Muscle layer of colon (tissue), 2 donors: ENCODE measurements around the gene MUC3A.
"Not testable (repeated sequence)": the region's sequence is repeated elsewhere in the genome, so short reads cannot be mapped to it uniquely, and the experiment has no call there.

ENCODE experiments used
- H3K27ac ChIP-seq: one replicate; pipeline ENCODE4 v1.7.0; 2013; ENCODE audit warnings: low read depth, mild to moderate bottlenecking, low read length, moderate library complexity
- H3K27me3 ChIP-seq, 2 donors: one replicate each; pipeline ENCODE4 v1.7.0; 2013; ENCODE audit warnings: low read length in 2 of 2, mild to moderate bottlenecking in 2 of 2; ENCODE audit not compliant: insufficient read depth in 2 of 2, control insufficient read depth in 1 of 2
- H3K36me3 ChIP-seq: one replicate; pipeline ENCODE4 v1.7.0; 2013; ENCODE audit warnings: mild to moderate bottlenecking, low read length; ENCODE audit not compliant: insufficient read depth
- H3K4me1 ChIP-seq: one replicate; pipeline ENCODE4 v1.7.0; 2013; ENCODE audit warnings: mild to moderate bottlenecking, low read length; ENCODE audit not compliant: insufficient read depth
- H3K4me3 ChIP-seq, 2 donors: one replicate each; pipeline ENCODE4 v1.7.0; 2013; ENCODE audit warnings: low read length in 2 of 2, low read depth in 1 of 2, mild to moderate bottlenecking in 1 of 2, moderate library complexity in 1 of 2
- H3K9ac ChIP-seq: one replicate; pipeline ENCODE4 v1.7.0; 2013; ENCODE audit warnings: low read length
- H3K9me3 ChIP-seq: one replicate; pipeline ENCODE4 v1.7.0; 2013; ENCODE audit warnings: mild to moderate bottlenecking, low read length
- donor health status: abdominal sarcoma.
- donor health status: Adenocarcinoma of cecum.

The MUC3A gene

DNA sequence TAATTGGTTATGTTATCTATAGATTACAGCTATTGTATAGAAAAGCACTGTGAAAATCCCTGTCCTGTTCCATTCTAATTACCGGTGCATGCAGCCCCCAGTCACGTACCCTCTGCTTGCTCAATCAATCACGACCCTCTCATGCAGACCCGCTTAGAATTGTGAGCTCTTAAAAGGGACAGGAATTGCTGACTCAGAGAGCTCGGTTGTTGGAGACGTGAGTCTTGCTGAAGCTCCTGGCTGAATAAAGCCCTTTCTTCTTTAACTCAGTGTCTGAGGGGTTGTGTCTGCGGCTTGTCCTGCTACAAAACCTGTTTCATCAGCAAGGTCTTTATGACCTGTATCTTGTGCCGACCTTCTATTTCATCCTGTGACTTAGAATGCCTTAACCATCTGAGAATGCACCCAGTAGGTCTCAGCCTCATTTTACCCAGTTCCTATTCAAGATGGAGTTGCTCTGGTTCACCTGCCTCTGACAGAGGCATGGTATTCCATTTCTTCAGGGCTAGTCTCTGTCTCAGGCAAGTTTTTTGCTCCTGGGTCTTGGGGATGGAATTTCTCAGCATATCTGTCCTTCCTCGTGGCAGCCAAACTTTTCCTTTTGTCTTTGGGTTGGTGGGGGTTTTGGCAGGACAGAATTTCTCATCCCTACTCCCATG, 29.4 kb upstream of the MUC3A start:
- not testable (repeated sequence) for H3K27ac ChIP-seq, H3K36me3 ChIP-seq, H3K27me3 ChIP-seq, H3K4me3 ChIP-seq, H3K9ac ChIP-seq, H3K9me3 ChIP-seq, H3K4me1 ChIP-seq

DNA sequence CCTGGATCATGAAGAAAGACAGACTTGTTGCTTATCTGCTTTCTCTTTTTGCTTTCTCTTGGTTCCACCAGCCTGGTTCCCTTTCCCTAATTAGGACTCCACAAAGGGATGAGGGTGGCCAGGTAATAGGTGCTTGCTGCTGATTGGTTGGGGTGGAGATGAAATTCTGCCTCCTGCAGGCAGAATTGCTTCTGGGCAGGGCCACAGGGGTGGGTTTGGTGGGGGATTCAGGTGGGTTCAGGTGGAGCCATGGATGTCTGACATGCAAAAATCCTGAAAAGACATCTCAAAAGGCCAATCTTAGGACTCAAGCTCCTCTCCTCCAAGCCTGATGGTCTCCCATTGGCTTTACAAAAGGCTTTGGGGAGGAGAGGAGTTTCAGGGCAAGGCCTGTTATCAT, 28.3 kb upstream of the MUC3A start:
- Histone ChIP-seq H3K27me3 (no peaks in the 10 kb centered on the region), H3K4me1 (no peaks in the 10 kb centered on the region), H3K27ac (no peak overlapping the region), H3K36me3 (no peaks in the 10 kb centered on the region), H3K9ac (no peak overlapping the region), H3K4me3 (no peak overlapping the region), H3K9me3 (no peaks in the 10 kb centered on the region)

DNA sequence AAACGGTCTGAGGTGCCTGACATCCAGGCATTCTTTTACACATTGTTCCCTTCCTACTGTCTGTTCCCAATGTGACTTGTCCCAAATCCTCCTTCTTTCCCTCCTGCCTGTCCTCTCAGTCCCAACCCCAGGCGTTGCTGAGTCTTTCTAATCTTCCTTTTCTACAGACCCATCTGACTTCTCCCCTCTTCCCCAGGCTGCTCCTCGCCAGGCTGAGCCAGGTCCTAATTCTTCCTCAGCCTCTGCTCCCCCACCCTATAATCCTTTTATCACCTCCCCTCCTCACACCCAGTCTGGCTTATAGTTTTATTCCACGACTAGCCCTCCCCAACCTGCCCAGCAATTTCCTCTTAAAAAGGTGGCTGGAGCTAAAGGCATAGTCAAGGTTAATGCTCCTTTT, 25.7 kb upstream of the MUC3A start:
- H3K27ac ChIP-seq, H3K9ac ChIP-seq, H3K36me3 ChIP-seq, H3K9me3 ChIP-seq, H3K27me3 ChIP-seq, H3K4me3 ChIP-seq, H3K4me1 ChIP-seq: not testable (repeated sequence)

DNA sequence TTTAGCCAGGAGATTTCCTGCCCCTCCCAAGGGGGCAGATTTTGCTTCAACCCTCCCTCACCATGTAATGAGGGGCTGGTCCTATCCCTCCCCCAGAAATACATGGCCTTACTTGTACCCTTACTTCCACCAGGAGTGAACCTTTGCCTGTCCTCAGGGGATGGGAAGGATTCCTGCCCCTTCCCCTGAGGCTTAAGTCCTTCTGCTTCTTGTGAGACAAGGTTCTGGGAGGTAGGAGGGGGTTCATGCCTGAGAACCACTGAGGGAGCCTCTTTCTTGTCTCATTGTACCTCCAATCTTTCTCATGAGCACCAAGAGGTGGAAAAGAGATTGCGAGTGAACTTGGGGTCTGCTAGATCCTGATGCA, 19.5 kb upstream of the MUC3A start:
- Histone ChIP-seq H3K27ac (no peak overlapping the region), H3K9ac (no peak overlapping the region), H3K27me3 (no peaks in the 10 kb centered on the region), H3K36me3 (no peaks in the 10 kb centered on the region), H3K9me3 (no peaks in the 10 kb centered on the region), H3K4me3 (no peak overlapping the region), H3K4me1 (no peaks in the 10 kb centered on the region)

DNA sequence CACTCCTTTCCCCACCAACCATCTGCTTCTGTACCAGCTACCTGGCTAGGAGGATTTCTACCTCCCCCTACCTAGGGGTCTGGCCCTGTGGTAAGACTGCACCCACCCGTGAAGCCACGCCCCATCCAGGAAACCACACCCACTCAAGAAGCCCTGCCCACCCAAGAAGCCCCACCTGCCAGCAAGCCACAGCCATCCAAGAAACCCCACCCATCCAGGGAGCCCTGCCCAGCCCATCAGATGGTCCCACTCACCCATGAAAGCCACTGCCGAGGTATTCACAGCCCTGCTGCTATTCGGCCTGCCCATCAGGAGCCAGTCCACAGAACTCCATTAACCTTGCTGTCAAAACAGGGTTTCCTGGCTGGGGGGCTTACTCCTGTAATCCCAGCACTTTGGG, 15.6 kb upstream of the MUC3A start:
- no peaks in the 10 kb centered on the region for H3K9me3 ChIP-seq
- H3K4me1 ChIP-seq, result no peaks in the 10 kb centered on the region
- no peaks in the 10 kb centered on the region for H3K36me3 ChIP-seq
- no peak overlapping the region for H3K9ac ChIP-seq
- H3K27ac ChIP-seq, result no peak overlapping the region
- H3K27me3 ChIP-seq, result no peaks in the 10 kb centered on the region
- H3K4me3 ChIP-seq, result no peak overlapping the region

DNA sequence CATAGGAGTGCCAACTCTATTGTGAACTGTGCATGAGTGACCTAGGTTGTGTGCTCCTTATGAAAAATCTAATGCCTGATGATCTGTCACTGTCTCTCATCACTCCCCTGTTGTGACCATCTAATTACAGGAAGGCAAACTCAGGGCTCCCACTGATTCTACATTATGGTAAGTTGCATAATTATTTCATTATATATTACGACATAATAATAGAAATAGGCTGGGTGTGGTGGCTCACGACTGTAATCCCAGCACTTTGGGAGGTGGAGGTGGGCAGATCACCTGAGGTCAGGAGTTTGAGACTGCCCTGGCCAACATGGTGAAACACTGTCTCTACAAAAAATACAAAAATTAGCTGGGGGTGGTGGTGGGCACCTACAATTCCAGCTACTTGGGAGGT, 14.0 kb upstream of the MUC3A start:
- not testable (repeated sequence) for H3K36me3 ChIP-seq

DNA sequence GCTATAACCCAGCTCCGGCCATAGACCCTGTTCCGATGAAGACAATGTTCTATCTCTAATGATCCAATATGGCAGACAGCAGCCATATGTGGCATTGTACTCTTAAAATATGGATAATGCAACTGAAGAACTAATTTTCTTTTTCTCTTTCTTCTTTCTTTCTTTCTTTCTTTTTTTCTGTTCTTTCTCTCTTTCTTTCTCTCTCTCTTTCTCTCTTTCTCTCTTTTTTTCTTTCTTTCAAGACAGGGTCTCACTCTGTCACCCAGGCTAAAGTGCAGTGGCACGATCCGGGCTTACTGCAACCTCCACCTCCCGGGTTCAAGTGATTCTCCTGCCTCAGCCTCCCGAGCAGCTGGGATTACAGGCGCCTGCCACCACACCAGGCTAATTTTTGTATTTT, 13.2 kb upstream of the MUC3A start:
- H3K9me3 ChIP-seq, H3K4me1 ChIP-seq, H3K27me3 ChIP-seq, H3K4me3 ChIP-seq, H3K36me3 ChIP-seq, H3K9ac ChIP-seq, H3K27ac ChIP-seq: not testable (repeated sequence)

More for the DNA sequence above, 14.0 kb upstream of the MUC3A start:
- not testable (repeated sequence) for H3K4me3 ChIP-seq, H3K4me1 ChIP-seq, H3K9ac ChIP-seq, H3K27ac ChIP-seq, H3K27me3 ChIP-seq, H3K9me3 ChIP-seq

DNA sequence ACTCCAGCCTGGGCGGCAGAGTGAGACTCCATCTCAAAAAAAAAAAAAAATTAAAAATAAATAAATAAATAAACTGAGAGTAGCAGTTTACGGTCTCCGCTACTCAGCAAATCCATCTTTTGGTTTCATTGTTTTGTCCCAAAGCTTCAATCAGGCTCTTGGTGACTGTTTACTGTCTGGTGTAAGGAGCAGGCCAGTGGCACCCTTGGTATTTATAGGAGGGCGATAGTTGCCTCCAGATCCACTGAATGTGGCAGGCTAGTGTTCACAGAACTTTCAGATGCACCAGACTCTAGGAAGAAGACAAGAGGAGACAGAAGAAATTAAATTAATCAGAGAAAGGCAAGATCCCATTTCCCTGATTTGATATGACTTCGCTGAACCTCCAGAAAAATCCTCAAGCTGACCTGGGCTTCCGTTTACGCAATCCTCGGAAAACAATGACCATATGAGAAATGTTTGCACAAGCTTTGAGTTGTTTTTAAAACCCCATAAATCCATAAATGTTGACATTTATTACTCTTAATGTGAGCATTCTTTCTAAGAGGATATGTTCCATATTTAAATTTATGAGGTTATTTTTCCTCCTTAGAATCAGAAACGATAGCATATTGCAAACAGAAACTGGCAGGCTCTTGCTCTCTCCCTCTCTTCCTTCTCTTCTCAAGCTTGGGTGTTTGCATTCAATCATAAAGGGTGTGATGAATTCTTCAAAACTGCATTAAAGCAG, 7.1 kb upstream of the MUC3A start:
- Histone ChIP-seq H3K27me3 (no peaks in the 10 kb centered on the region), H3K4me1 (peaks cover 8% of the 10 kb centered on the region), H3K36me3 (no peaks in the 10 kb centered on the region), H3K9me3 (no peaks in the 10 kb centered on the region), H3K27ac (no peak overlapping the region), H3K4me3 (no peak overlapping the region), H3K9ac (no peak overlapping the region)

DNA sequence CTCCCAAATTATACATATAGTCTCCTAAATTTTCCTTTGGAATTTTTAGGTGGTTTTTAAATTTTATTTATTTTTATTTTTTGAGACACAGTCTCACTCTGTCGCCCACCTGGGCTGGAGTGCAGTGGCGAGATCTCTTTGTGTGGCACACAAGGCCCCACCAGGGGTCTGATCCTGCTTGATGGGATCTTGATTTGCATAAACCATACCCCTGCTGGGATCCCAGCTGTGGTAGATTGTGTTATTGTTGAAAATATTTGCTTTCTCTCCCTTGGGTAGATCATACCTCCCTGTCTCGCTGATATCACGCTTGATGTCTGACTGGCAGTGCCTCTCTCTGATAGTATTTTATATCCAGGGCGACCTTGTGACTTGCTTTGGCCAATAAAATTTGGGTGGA, 5.6 kb upstream of the MUC3A start:
- H3K4me1 ChIP-seq, result peaks cover 8% of the 10 kb centered on the region
- H3K9me3 ChIP-seq, result no peaks in the 10 kb centered on the region
- no peaks in the 10 kb centered on the region for H3K36me3 ChIP-seq
- H3K9ac ChIP-seq, result no peak overlapping the region
- H3K27me3 ChIP-seq, result no peaks in the 10 kb centered on the region
- H3K27ac ChIP-seq, result no peak overlapping the region
- no peak overlapping the region for H3K4me3 ChIP-seq

DNA sequence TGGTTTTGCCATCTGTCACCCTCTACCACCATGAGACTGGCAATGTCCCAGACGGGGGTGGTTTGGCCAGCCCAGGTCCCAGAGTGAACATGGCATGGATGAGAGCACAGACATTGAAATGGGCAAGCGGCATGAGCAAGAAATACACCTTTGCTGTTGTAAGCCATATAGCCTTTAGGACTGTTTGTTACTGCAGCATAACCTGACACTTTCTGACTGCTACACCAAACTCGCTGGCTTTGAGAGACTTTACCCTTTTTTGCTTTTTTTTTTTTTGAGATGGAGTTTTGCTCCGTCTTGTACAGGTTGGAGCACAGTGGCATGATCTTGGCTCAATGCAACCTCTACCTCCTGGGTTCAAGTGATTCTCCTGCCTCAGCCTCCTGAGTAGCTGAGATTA, 5.2 kb upstream of the MUC3A start:
- H3K27me3 ChIP-seq, result peaks cover 0 to 4% of the 10 kb centered on the region in 2 donors
- no peak overlapping the region for H3K27ac ChIP-seq
- peaks cover 8% of the 10 kb centered on the region for H3K4me1 ChIP-seq
- no peaks in the 10 kb centered on the region for H3K9me3 ChIP-seq
- no peak overlapping the region for H3K4me3 ChIP-seq
- H3K9ac ChIP-seq, result no peak overlapping the region
- H3K36me3 ChIP-seq, result no peaks in the 10 kb centered on the region

DNA sequence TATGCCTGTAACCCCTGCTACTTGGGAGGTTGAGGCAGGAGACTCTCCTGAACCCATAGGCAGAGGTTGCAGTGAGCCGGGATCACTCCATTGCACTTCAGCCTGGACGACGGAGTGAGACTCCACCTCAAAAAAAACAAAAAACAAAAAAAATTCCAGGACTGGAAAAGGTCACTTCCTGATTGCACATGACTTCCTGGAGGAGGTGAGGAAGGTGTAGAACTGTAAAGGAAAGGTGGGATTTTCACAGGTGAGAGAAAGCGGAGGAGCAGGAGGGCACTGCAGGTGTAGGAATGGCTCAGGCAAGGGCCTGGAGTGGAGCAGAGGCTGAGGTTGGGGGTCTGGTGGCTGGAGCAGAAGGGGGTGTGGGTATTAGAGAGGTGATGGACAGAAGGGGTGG, 3.2 kb upstream of the MUC3A start:
- Histone ChIP-seq H3K9ac (no peak overlapping the region), H3K27ac (no peak overlapping the region), H3K27me3 (peaks cover 0 to 24% of the 10 kb centered on the region in 2 donors), H3K4me1 (peaks cover 8% of the 10 kb centered on the region), H3K36me3 (no peaks in the 10 kb centered on the region), H3K9me3 (no peaks in the 10 kb centered on the region), H3K4me3 (no peak overlapping the region)

DNA sequence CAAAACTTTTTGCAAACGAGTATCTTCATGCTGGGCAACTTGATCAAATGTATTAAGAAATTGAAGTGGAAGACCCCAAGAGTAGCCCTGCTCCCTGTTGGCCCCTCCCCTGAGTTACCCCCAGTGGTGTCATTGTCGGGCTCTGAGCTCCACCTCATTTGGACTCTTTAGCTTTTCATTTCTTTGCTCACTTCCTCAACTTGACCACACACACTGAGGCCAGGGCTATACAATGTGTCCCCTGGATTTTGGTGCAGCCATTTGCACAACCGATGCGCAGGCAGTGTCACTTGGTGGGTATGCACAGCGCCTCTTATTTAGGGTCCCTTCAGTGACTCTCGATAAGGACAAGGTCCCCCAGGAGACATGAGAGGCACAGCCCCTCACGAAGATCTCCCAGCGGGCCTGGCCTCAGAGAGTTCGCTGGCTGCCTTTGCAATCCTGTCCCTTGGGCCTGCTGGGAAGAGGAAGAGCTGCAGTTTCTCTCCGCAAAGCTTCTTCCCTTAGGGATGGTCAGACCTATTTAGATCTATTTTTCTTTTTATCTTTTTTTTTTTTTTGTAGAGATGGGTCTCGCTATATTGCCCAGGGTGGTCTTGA, 2.5 kb upstream of the MUC3A start:
- H3K9me3 ChIP-seq, result no peaks in the 10 kb centered on the region
- H3K27me3 ChIP-seq, result peaks cover 0 to 32% of the 10 kb centered on the region in 2 donors
- H3K4me1 ChIP-seq, result peaks cover 8% of the 10 kb centered on the region
- H3K4me3 ChIP-seq, result no peak overlapping the region
- no peaks in the 10 kb centered on the region for H3K36me3 ChIP-seq
- H3K9ac ChIP-seq, result no peak overlapping the region
- no peak overlapping the region for H3K27ac ChIP-seq
